Measurements from ENCODE around the gene TTC39C. TPM values are rescaled to one million over a fixed set of nuclear protein-coding genes. Genes with fewer than 3 reads are reported as not detected.
"Not testable (repeated sequence)": the region's sequence is repeated elsewhere in the genome, so short reads cannot be mapped to it uniquely, and the experiment has no call there.

TTC39C gene
- total RNA-seq, 1 donor = 42.7 TPM

GRCh38 chr18:24057804-24058203 is 43.2 kb downstream of the TTC39C start:
- TF ChIP-seq, protein P1, sequence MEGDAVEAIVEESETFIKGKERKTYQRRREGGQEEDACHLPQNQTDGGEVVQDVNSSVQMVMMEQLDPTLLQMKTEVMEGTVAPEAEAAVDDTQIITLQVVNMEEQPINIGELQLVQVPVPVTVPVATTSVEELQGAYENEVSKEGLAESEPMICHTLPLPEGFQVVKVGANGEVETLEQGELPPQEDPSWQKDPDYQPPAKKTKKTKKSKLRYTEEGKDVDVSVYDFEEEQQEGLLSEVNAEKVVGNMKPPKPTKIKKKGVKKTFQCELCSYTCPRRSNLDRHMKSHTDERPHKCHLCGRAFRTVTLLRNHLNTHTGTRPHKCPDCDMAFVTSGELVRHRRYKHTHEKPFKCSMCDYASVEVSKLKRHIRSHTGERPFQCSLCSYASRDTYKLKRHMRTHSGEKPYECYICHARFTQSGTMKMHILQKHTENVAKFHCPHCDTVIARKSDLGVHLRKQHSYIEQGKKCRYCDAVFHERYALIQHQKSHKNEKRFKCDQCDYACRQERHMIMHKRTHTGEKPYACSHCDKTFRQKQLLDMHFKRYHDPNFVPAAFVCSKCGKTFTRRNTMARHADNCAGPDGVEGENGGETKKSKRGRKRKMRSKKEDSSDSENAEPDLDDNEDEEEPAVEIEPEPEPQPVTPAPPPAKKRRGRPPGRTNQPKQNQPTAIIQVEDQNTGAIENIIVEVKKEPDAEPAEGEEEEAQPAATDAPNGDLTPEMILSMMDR (IDR thresholded peaks at IDR 0.05; ENCODE audit: extremely low read depth, low read depth, low read length) = no peak

DNA sequence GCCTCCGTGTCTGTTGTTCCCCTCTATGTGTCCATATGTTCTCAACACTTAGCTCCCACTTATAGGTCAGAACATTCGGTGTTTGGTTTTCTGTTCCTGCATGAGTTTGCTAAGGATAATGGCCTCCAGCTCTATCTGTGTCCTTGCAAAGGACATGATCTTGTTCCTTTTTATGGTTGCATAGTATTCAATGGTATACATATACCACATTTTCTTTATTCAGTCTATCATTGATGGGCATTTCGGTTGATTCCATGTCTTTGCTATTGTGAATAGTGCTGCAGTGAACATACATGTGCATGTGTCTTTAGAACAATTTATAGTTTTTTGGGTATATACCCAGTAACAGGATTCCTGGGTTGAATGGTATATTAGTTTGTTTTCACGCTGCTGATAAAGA is 44.8 kb downstream of the TTC39C start:
- H4K20me1 ChIP-seq (ENCODE audit: insufficient read depth, low read length) = peaks cover 43% of the 10 kb centered on the region
- H3K27ac ChIP-seq (ENCODE audit: low read depth, low read length) = not testable (repeated sequence)

More at GRCh38 chr18:24057804-24058203, 43.2 kb downstream of the TTC39C start:
- H3K27me3 ChIP-seq (ENCODE audit: insufficient read depth, low read length) = no peaks in the 10 kb centered on the region
- H3K27ac ChIP-seq (ENCODE audit: low read depth, low read length) = no peak overlapping the region
- peaks cover 43% of the 10 kb centered on the region for H4K20me1 ChIP-seq (ENCODE audit: insufficient read depth, low read length)
- H2AFZ ChIP-seq (ENCODE audit: low read length) = no peak overlapping the region
- no peak overlapping the region for H3K4me3 ChIP-seq (ENCODE audit: insufficient read depth, low read length)
- H3K4me2 ChIP-seq (ENCODE audit: insufficient read depth, low read length) = no peak overlapping the region
- peaks cover 40% of the 10 kb centered on the region for H3K79me2 ChIP-seq (ENCODE audit: insufficient read depth, low read length)
- no peaks in the 10 kb centered on the region for H3K9me3 ChIP-seq (ENCODE audit: low read depth, low read length)
- peaks cover 38% of the 10 kb centered on the region for H3K4me1 ChIP-seq (ENCODE audit: insufficient read depth, low read length)
- no peak for DNase-seq (ENCODE audit: insufficient read length, low spot score, missing footprints)
- H3K36me3 ChIP-seq (ENCODE audit: insufficient read depth, low read length) = no peaks in the 10 kb centered on the region

GRCh38 chr18:24060644-24061043 is 46.1 kb downstream of the TTC39C start:
- Histone ChIP-seq H3K27me3 (ENCODE audit: insufficient read depth, low read length) (no peaks in the 10 kb centered on the region), H3K79me2 (ENCODE audit: insufficient read depth, low read length) (peaks cover 31% of the 10 kb centered on the region), H3K36me3 (ENCODE audit: insufficient read depth, low read length) (no peaks in the 10 kb centered on the region), H3K27ac (ENCODE audit: low read depth, low read length) (no peak overlapping the region), H3K4me2 (ENCODE audit: insufficient read depth, low read length) (peak overlapping the region; percentile 19), H3K4me3 (ENCODE audit: insufficient read depth, low read length) (no peak overlapping the region), H2AFZ (ENCODE audit: low read length) (no peak overlapping the region), H3K9me3 (ENCODE audit: low read depth, low read length) (no peaks in the 10 kb centered on the region), H3K4me1 (ENCODE audit: insufficient read depth, low read length) (peaks cover 24% of the 10 kb centered on the region), H4K20me1 (ENCODE audit: insufficient read depth, low read length) (peaks cover 40% of the 10 kb centered on the region)
- TF ChIP-seq, protein P1 (IDR thresholded peaks at IDR 0.05; ENCODE audit: extremely low read depth, low read depth, low read length) = no peak
- peak; percentile 54 for DNase-seq (ENCODE audit: insufficient read length, low spot score, missing footprints)

More for the DNA sequence above, 44.8 kb downstream of the TTC39C start:
- DNase-seq (ENCODE audit: insufficient read length, low spot score, missing footprints); H3K4me2 ChIP-seq (ENCODE audit: insufficient read depth, low read length); H3K4me3 ChIP-seq (ENCODE audit: insufficient read depth, low read length); H3K27me3 ChIP-seq (ENCODE audit: insufficient read depth, low read length); H3K36me3 ChIP-seq (ENCODE audit: insufficient read depth, low read length); H3K9me3 ChIP-seq (ENCODE audit: low read depth, low read length); H2AFZ ChIP-seq (ENCODE audit: low read length): not testable (repeated sequence)
- Histone ChIP-seq H3K4me1 (ENCODE audit: insufficient read depth, low read length) (peaks cover 31% of the 10 kb centered on the region), H3K79me2 (ENCODE audit: insufficient read depth, low read length) (peaks cover 40% of the 10 kb centered on the region)

GRCh38 chr18:24063121-24063731 is 48.7 kb downstream of the TTC39C start:
- no peak overlapping the region for H2AFZ ChIP-seq (ENCODE audit: low read length)
- peaks cover 17% of the 10 kb centered on the region for H3K79me2 ChIP-seq (ENCODE audit: insufficient read depth, low read length)
- H3K4me3 ChIP-seq (ENCODE audit: insufficient read depth, low read length) = no peak overlapping the region
- no peak overlapping the region for H3K27ac ChIP-seq (ENCODE audit: low read depth, low read length)
- H3K36me3 ChIP-seq (ENCODE audit: insufficient read depth, low read length) = peaks cover 13% of the 10 kb centered on the region
- TF ChIP-seq, protein P1 (IDR thresholded peaks at IDR 0.05; ENCODE audit: extremely low read depth, low read depth, low read length) = no peak
- no peaks in the 10 kb centered on the region for H3K9me3 ChIP-seq (ENCODE audit: low read depth, low read length)
- H3K4me1 ChIP-seq (ENCODE audit: insufficient read depth, low read length) = peaks cover 29% of the 10 kb centered on the region
- H3K27me3 ChIP-seq (ENCODE audit: insufficient read depth, low read length) = no peaks in the 10 kb centered on the region
- H4K20me1 ChIP-seq (ENCODE audit: insufficient read depth, low read length) = peaks cover 40% of the 10 kb centered on the region
- DNase-seq (ENCODE audit: insufficient read length, low spot score, missing footprints) = peak; percentile 71
- H3K4me2 ChIP-seq (ENCODE audit: insufficient read depth, low read length) = peak overlapping the region; percentile 29

All from osteoblast (primary cell).